Measurements from ENCODE around the gene KLHL29.

DNA sequence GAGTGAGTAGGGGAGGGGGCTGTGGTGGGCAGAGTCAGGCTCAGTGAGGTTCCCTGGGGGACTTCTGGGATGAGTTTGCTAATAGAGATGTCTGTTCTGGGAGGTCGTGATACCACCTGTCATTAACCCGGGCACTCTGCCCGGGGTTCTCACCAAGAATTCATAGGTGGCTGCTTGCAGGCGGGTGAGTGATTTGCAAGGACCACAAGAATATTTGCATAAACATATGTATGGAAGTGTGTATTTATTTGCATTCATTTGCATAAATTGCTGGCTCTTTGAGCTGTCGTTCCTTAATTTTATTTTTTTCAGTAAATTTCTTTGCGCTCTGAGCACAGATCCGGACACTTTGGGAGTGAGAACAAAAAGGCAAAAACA lies 282.0 kb downstream of the KLHL29 start:
- no peak for TF ChIP-seq TARDBP (CRISPR knock-in tag; IDR thresholded peaks at IDR 0.05)
- TF ChIP-seq TOE1 (CRISPR knock-in tag; IDR thresholded peaks at IDR 0.05): no peak
- TF ChIP-seq ZNF839 (CRISPR knock-in tag; IDR thresholded peaks at IDR 0.05; ENCODE audit: borderline replicate concordance): no peak
- no peak for TF ChIP-seq STAT5B (CRISPR knock-in tag; IDR thresholded peaks at IDR 0.05)
- TF ChIP-seq, protein P1, sequence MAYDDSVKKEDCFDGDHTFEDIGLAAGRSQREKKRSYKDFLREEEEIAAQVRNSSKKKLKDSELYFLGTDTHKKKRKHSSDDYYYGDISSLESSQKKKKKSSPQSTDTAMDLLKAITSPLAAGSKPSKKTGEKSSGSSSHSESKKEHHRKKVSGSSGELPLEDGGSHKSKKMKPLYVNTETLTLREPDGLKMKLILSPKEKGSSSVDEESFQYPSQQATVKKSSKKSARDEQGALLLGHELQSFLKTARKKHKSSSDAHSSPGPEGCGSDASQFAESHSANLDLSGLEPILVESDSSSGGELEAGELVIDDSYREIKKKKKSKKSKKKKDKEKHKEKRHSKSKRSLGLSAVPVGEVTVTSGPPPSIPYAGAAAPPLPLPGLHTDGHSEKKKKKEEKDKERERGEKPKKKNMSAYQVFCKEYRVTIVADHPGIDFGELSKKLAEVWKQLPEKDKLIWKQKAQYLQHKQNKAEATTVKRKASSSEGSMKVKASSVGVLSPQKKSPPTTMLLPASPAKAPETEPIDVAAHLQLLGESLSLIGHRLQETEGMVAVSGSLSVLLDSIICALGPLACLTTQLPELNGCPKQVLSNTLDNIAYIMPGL (CRISPR knock-in tag; IDR thresholded peaks at IDR 0.05; ENCODE audit: borderline replicate concordance in 1 of 2, low read depth in 1 of 2): no peak
- no peak for TF ChIP-seq ARID2 (CRISPR knock-in tag; IDR thresholded peaks at IDR 0.05; ENCODE audit: borderline replicate concordance)
- no peak for TF ChIP-seq SIN3A (IDR thresholded peaks at IDR 0.05; ENCODE audit: borderline replicate concordance, low read depth, low read length)
- no peak for TF ChIP-seq GTF3A (CRISPR knock-in tag; conservative IDR thresholded peaks at IDR 0.05)
- TF ChIP-seq, protein P2, sequence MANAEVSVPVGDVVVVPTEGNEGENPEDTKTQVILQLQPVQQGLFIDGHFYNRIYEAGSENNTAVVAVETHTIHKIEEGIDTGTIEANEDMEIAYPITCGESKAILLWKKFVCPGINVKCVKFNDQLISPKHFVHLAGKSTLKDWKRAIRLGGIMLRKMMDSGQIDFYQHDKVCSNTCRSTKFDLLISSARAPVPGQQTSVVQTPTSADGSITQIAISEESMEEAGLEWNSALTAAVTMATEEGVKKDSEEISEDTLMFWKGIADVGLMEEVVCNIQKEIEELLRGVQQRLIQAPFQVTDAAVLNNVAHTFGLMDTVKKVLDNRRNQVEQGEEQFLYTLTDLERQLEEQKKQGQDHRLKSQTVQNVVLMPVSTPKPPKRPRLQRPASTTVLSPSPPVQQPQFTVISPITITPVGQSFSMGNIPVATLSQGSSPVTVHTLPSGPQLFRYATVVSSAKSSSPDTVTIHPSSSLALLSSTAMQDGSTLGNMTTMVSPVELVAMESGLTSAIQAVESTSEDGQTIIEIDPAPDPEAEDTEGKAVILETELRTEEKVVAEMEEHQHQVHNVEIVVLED (CRISPR knock-in tag; IDR thresholded peaks at IDR 0.05; ENCODE audit: borderline replicate concordance): no peak
- TF ChIP-seq POGZ (CRISPR knock-in tag; IDR thresholded peaks at IDR 0.05): no peak
- no peak for TF ChIP-seq KLF16 (CRISPR knock-in tag; IDR thresholded peaks at IDR 0.05)
- no peak for TF ChIP-seq JUND (CRISPR knock-in tag; IDR thresholded peaks at IDR 0.05)
- TF ChIP-seq, protein P3, sequence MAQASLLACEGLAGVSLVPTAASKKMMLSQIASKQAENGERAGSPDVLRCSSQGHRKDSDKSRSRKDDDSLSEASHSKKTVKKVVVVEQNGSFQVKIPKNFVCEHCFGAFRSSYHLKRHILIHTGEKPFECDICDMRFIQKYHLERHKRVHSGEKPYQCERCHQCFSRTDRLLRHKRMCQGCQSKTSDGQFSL (CRISPR knock-in tag; IDR thresholded peaks at IDR 0.05): no peak

All from HepG2 (cell line).